ENCODE measurements around the gene TOR1AIP2.

DNA sequence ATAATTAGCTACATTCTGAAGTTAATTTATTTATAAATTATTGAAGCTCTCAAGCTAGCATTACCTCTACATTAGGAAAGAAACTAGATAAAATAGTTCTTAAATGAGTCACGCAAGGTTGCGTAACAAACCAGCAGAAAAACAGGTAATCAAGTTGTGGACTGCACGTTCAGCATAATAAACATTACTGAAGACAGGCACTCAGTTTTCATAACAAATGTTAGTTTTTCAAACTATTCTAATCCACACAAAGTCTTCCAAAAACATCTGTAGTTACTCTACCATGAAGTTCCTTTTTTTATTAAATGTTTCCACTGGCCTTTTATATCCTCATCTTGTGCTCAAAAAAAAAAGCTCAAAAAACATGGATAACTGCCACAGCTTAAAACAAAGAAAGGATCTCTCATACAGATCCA lies 1.3 kb downstream of the TOR1AIP2 start:
- TF ChIP-seq, protein P1, sequence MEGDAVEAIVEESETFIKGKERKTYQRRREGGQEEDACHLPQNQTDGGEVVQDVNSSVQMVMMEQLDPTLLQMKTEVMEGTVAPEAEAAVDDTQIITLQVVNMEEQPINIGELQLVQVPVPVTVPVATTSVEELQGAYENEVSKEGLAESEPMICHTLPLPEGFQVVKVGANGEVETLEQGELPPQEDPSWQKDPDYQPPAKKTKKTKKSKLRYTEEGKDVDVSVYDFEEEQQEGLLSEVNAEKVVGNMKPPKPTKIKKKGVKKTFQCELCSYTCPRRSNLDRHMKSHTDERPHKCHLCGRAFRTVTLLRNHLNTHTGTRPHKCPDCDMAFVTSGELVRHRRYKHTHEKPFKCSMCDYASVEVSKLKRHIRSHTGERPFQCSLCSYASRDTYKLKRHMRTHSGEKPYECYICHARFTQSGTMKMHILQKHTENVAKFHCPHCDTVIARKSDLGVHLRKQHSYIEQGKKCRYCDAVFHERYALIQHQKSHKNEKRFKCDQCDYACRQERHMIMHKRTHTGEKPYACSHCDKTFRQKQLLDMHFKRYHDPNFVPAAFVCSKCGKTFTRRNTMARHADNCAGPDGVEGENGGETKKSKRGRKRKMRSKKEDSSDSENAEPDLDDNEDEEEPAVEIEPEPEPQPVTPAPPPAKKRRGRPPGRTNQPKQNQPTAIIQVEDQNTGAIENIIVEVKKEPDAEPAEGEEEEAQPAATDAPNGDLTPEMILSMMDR (IDR thresholded peaks at IDR 0.05): no peak
- no peak for TF ChIP-seq POLR2A (IDR thresholded peaks at IDR 0.05)
